Osteoblast (primary cell): ENCODE measurements around the gene SZT2. TPM values are rescaled to one million over a fixed set of nuclear protein-coding genes. Genes with fewer than 3 reads are reported as not detected.
A peak's percentile ranks its signal among the peaks of the same experiment; 100 is the strongest.

Source experiments
- DNase-seq: peaks from one replicate; pipeline ENCODE4 v3.0.0; 2011; ENCODE audit warnings: low spot score, mixed read lengths; ENCODE audit not compliant: insufficient read length; ENCODE audit errors: missing footprints
- H2AFZ ChIP-seq: 2 replicates; pipeline ENCODE4 v1.6.0; 2011; ENCODE audit warnings: mild to moderate bottlenecking, low read length
- H3K27ac ChIP-seq: 2 replicates; pipeline ENCODE4 v1.5.1; 2011; ENCODE audit warnings: mild to moderate bottlenecking, low read depth, low read length, moderate library complexity
- H3K27me3 ChIP-seq: 2 replicates; pipeline ENCODE4 v1.6.0; 2012; ENCODE audit warnings: mild to moderate bottlenecking, control low read depth, inconsistent platforms, low read length, moderate library complexity; ENCODE audit not compliant: insufficient read depth
- H3K36me3 ChIP-seq: 2 replicates; pipeline ENCODE4 v1.5.1; 2011; ENCODE audit warnings: mild to moderate bottlenecking, low read length, control low read depth, moderate library complexity; ENCODE audit not compliant: insufficient read depth
- H3K4me1 ChIP-seq: 2 replicates; pipeline ENCODE4 v1.5.1; 2011; ENCODE audit warnings: mild to moderate bottlenecking, low read length, control low read depth, moderate library complexity; ENCODE audit not compliant: insufficient read depth
- H3K4me2 ChIP-seq: 2 replicates; pipeline ENCODE4 v1.6.0; 2011; ENCODE audit warnings: mild to moderate bottlenecking, low read length; ENCODE audit not compliant: insufficient read depth
- H3K4me3 ChIP-seq: fragments of 200-600 bp; sonication (generic); 3 replicates; pipeline ENCODE4 v1.5.1; 2012; ENCODE audit warnings: mild to moderate bottlenecking, low read length, inconsistent platforms; ENCODE audit not compliant: insufficient read depth
- H3K79me2 ChIP-seq: 2 replicates; pipeline ENCODE4 v1.6.0; 2012; ENCODE audit warnings: mild to moderate bottlenecking, low read length, control low read depth, inconsistent platforms; ENCODE audit not compliant: insufficient read depth
- H3K9me3 ChIP-seq: 2 replicates; pipeline ENCODE4 v1.5.1; 2011; ENCODE audit warnings: low read depth, low read length, control low read depth
- H4K20me1 ChIP-seq: 2 replicates; pipeline ENCODE4 v1.6.0; 2012; ENCODE audit warnings: mild to moderate bottlenecking, low read length, control low read depth; ENCODE audit not compliant: insufficient read depth
- total RNA-seq: library from RNA; depleted of rRNA; stranded (reverse); fragments of >200 nt; gene quantifications from 2 replicates; pipeline ENCODE4 v1.2.3, GENCODE V29; 2012
- TF ChIP-seq, protein P1 (sequence below): IDR thresholded peaks from 2 replicates; pipeline ENCODE4 v1.5.1; 2011; ENCODE audit warnings: mild to moderate bottlenecking, low read depth, low read length, moderate library complexity; ENCODE audit errors: extremely low read depth

SZT2 gene
- total RNA-seq, 1 donor = 42.0 TPM

DNA sequence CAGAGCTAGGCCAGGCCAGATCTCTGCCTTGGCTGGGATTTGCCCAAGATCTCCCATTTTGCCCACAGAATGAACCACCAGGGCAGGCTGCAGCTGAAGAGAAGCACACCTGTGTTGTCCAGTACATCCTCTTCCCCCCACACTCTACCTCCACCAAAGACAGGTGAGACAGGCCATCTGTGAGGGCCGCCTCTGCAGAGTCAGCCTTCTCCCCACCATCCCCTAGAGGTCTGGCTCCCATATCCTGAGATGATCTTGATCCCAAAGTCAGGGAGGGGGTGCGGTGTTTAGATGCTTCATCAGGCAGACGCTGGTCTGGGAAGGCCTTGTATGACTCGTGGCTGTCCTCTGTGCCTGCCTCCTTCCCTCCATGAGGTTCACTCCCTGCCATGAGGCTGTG lies 35.3 kb downstream of the SZT2 start:
- no peaks in the 10 kb centered on the region for H3K79me2 ChIP-seq
- DNase-seq = peak; percentile 76
- peaks cover 88% of the 10 kb centered on the region for H3K36me3 ChIP-seq
- no peaks in the 10 kb centered on the region for H3K4me1 ChIP-seq
- H3K27ac ChIP-seq = no peak overlapping the region
- H4K20me1 ChIP-seq = peaks cover 4% of the 10 kb centered on the region
- no peak overlapping the region for H2AFZ ChIP-seq
- H3K4me3 ChIP-seq = no peak overlapping the region
- TF ChIP-seq, protein P1, sequence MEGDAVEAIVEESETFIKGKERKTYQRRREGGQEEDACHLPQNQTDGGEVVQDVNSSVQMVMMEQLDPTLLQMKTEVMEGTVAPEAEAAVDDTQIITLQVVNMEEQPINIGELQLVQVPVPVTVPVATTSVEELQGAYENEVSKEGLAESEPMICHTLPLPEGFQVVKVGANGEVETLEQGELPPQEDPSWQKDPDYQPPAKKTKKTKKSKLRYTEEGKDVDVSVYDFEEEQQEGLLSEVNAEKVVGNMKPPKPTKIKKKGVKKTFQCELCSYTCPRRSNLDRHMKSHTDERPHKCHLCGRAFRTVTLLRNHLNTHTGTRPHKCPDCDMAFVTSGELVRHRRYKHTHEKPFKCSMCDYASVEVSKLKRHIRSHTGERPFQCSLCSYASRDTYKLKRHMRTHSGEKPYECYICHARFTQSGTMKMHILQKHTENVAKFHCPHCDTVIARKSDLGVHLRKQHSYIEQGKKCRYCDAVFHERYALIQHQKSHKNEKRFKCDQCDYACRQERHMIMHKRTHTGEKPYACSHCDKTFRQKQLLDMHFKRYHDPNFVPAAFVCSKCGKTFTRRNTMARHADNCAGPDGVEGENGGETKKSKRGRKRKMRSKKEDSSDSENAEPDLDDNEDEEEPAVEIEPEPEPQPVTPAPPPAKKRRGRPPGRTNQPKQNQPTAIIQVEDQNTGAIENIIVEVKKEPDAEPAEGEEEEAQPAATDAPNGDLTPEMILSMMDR = no peak
- H3K27me3 ChIP-seq = no peaks in the 10 kb centered on the region
- H3K4me2 ChIP-seq = no peak overlapping the region
- no peaks in the 10 kb centered on the region for H3K9me3 ChIP-seq

- no peak overlapping the region for H3K27ac ChIP-seq
- no peaks in the 10 kb centered on the region for H3K27me3 ChIP-seq
- H3K36me3 ChIP-seq = peaks cover 88% of the 10 kb centered on the region
- DNase-seq = peak; percentile 4
- H3K4me2 ChIP-seq = no peak overlapping the region
- no peak overlapping the region for H3K4me3 ChIP-seq
- TF ChIP-seq, protein P1 = no peak
- no peaks in the 10 kb centered on the region for H3K79me2 ChIP-seq
- no peak overlapping the region for H2AFZ ChIP-seq
- H3K9me3 ChIP-seq = no peaks in the 10 kb centered on the region
- peaks cover 4% of the 10 kb centered on the region for H4K20me1 ChIP-seq
- H3K4me1 ChIP-seq = no peaks in the 10 kb centered on the region
Measured at GRCh38 chr1:43426221-43426620, 36.5 kb downstream of the SZT2 start.

DNA sequence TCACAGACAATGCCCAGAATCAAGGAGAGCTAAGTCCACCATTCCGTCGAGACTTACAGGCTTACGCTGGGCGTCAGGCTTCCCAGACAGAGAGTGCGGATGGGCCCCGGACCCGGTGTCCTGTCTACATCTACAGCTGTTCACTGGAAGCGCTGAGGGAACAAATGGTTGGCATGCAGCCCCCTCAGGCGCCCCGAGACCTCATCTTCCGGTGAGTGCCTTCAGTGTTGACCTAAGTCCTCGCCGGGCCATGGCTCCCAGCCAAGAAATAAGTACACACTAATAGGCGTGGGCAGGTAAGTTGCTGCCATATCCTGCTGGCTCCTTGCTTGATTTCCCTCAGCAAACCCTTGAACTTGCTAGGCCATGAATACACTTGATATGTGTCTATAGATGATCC lies 37.8 kb downstream of the SZT2 start:
- no peak overlapping the region for H3K27ac ChIP-seq
- peaks cover 86% of the 10 kb centered on the region for H3K36me3 ChIP-seq
- no peak overlapping the region for H2AFZ ChIP-seq

DNA sequence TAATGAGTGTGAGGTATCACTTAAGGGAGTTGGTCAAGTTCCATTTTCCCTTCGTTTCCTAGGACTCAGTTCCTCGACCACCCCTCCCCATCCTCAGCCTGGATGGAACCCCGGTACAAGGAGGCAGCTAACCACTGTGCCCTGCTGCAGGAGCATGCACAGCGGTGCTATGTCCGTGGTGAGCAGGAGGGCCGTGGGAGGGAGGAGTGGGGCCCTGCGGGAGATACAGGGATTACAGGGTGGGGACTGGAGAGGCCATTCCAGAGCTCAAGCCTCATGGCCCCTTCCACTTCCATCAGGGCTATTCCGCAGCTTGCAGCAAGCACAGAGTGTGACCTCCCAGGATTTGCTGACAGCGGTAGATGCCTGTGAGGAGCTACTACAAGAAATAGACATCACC lies 38.2 kb downstream of the SZT2 start:
- no peaks in the 10 kb centered on the region for H3K79me2 ChIP-seq
- H3K4me3 ChIP-seq = no peak overlapping the region
- no peaks in the 10 kb centered on the region for H3K9me3 ChIP-seq
- H2AFZ ChIP-seq = no peak overlapping the region
- DNase-seq = peak; percentile 45
- H3K27ac ChIP-seq = no peak overlapping the region
- peaks cover 83% of the 10 kb centered on the region for H3K36me3 ChIP-seq
- H4K20me1 ChIP-seq = peaks cover 4% of the 10 kb centered on the region
- H3K27me3 ChIP-seq = no peaks in the 10 kb centered on the region
- TF ChIP-seq, protein P1 = no peak
- H3K4me2 ChIP-seq = no peak overlapping the region
- no peaks in the 10 kb centered on the region for H3K4me1 ChIP-seq

More for the DNA sequence above, 37.8 kb downstream of the SZT2 start:
- H3K4me3 ChIP-seq = no peak overlapping the region
- no peaks in the 10 kb centered on the region for H3K79me2 ChIP-seq
- H3K4me2 ChIP-seq = no peak overlapping the region
- peaks cover 4% of the 10 kb centered on the region for H4K20me1 ChIP-seq
- peak; percentile 19 for DNase-seq
- H3K4me1 ChIP-seq = no peaks in the 10 kb centered on the region
- H3K27me3 ChIP-seq = no peaks in the 10 kb centered on the region
- H3K9me3 ChIP-seq = no peaks in the 10 kb centered on the region
- TF ChIP-seq, protein P1 = no peak
